B cell (primary cell): ENCODE data around the gene ARF6. TPM values are rescaled to one million over a fixed set of nuclear protein-coding genes. Genes with fewer than 3 reads are reported as not detected.
A peak's percentile ranks its signal among the peaks of the same experiment; 100 is the strongest.

Experiments used
- ATAC-seq: fragments of 200-7000 bp; cut with Tn5 transposase; one replicate; pipeline ENCODE4 v1.10.0; 2021; ENCODE audit warnings: low read depth, mild to moderate bottlenecking, moderate number of reproducible peaks, moderate library complexity
- CTCF ChIA-PET: fragments of 350-600 bp; sonication (Branson Sonifier 250); formaldehyde crosslinking; loops from one replicate; lab custom pipeline; 2021; ENCODE audit warnings: antibody characterized with exemption, inconsistent platforms; lab: Charles Lee
- POLR2A ChIA-PET: fragments of 350-600 bp; sonication (Branson Sonifier 250); formaldehyde crosslinking; loops from one replicate; lab custom pipeline; 2021; ENCODE audit warnings: antibody characterized with exemption; lab: Charles Lee
- DNase-seq: peaks from one replicate; pipeline ENCODE4 v3.0.0; 2013
- H2AFZ ChIP-seq: 2 replicates; pipeline ENCODE4 v1.6.1; 2012; ENCODE audit warnings: mild to moderate bottlenecking, low read depth, low read length; ENCODE audit not compliant: insufficient read depth, poor library complexity, severe bottlenecking
- H3K27ac ChIP-seq, 2 donors: 1 replicate in 1 of 2; 2 replicates in 1 of 2; pipeline ENCODE4 v1.5.1; 2012 to 2013; ENCODE audit warnings: low read length in 2 of 2, mild to moderate bottlenecking in 2 of 2, moderate library complexity in 1 of 2
- H3K27me3 ChIP-seq, 4 experiments: fragments of 200-600 bp in 1 of 4; sonication (generic) in 1 of 4; replicated peaks in 1 of 4; 1 replicate in 2 of 4; 2 replicates in 2 of 4; pipeline versions ENCODE4 v1.6.1 to v1.7.0; 2013 to 2016; ENCODE audit warnings: low read length in 3 of 4, mild to moderate bottlenecking in 2 of 4, mixed read lengths in 1 of 4, moderate library complexity in 1 of 4; ENCODE audit not compliant: insufficient read depth in 4 of 4, control insufficient read depth in 3 of 4; ENCODE audit errors: control extremely low read depth in 1 of 4
- H3K36me3 ChIP-seq, 2 experiments: replicated peaks in 1 of 2; 1 replicate in 1 of 2; 2 replicates in 1 of 2; pipeline versions ENCODE4 v1.6.1 to v1.7.1; 2013; ENCODE audit warnings: low read length in 1 of 2; ENCODE audit not compliant: insufficient read depth in 2 of 2, control insufficient read depth in 1 of 2; ENCODE audit errors: control extremely low read depth in 1 of 2, extremely low read depth in 1 of 2
- H3K4me1 ChIP-seq, 2 donors: fragments of 200-600 bp in 1 of 2; sonication (generic) in 1 of 2; 1 replicate in 1 of 2; 2 replicates in 1 of 2; pipeline versions ENCODE4 v1.5.1 to v1.6.1; 2013 to 2017; ENCODE audit warnings: low read length in 2 of 2; ENCODE audit not compliant: control insufficient read depth in 2 of 2, insufficient read depth in 2 of 2
- H3K4me2 ChIP-seq: replicated peaks from 2 replicates; pipeline ENCODE3; 2012; ENCODE audit warnings: mild to moderate bottlenecking, low read depth, low read length; ENCODE audit not compliant: poor library complexity, severe bottlenecking
- H3K4me3 ChIP-seq, 5 experiments: fragments of 200-600 bp in 1 of 5; sonication (generic) in 1 of 5; 1 replicate in 3 of 5; 2 replicates in 2 of 5; pipeline versions ENCODE4 v1.5.1 to v1.7.0; 2011 to 2016; ENCODE audit warnings: low read length in 4 of 5, mild to moderate bottlenecking in 4 of 5, low read depth in 2 of 5, control low read depth in 1 of 5, moderate library complexity in 1 of 5; ENCODE audit not compliant: insufficient read depth in 1 of 5; ENCODE audit errors: control extremely low read depth in 1 of 5, extremely low read depth in 1 of 5
- H3K79me2 ChIP-seq: fragments of 200-600 bp; sonication (generic); one replicate; pipeline ENCODE4 v1.6.0; 2016; ENCODE audit warnings: low read length; ENCODE audit not compliant: control insufficient read depth, insufficient read depth
- H3K9ac ChIP-seq: fragments of 200-600 bp; sonication (generic); 2 replicates; pipeline ENCODE4 v1.6.1; 2017; ENCODE audit warnings: mild to moderate bottlenecking, low read length, moderate library complexity
- H3K9me3 ChIP-seq, 3 donors: one replicate each; pipeline versions ENCODE4 v1.6.1 to v1.7.1; 2013; ENCODE audit warnings: low read length in 2 of 3; ENCODE audit not compliant: control insufficient read depth in 2 of 3, insufficient read depth in 1 of 3; ENCODE audit errors: control extremely low read depth in 1 of 3
- H4K20me1 ChIP-seq: 2 replicates; pipeline ENCODE4 v1.6.0; 2012; ENCODE audit warnings: mild to moderate bottlenecking, low read length; ENCODE audit not compliant: insufficient read depth, control insufficient read depth, poor library complexity, severe bottlenecking
- H3K27ac Mint-ChIP-seq: one replicate; pipeline ENCODE4 v1.8.0; 2021; ENCODE audit warnings: mixed read lengths
- H3K27me3 Mint-ChIP-seq: one replicate; pipeline ENCODE4 v1.8.0; 2021; ENCODE audit warnings: mixed read lengths
- H3K4me1 Mint-ChIP-seq: one replicate; pipeline ENCODE4 v1.8.0; 2021; ENCODE audit warnings: mixed read lengths
- H3K4me3 Mint-ChIP-seq: one replicate; pipeline ENCODE4 v1.8.0; 2021; ENCODE audit warnings: mixed read lengths
- H3K9me3 Mint-ChIP-seq: one replicate; pipeline ENCODE4 v1.8.0; 2022; ENCODE audit warnings: mixed read lengths; ENCODE audit not compliant: insufficient read depth
- EZH2 ChIP-seq: IDR thresholded peaks from 2 replicates; pipeline ENCODE4 v1.6.1; 2012; ENCODE audit warnings: borderline replicate concordance, low read depth, mild to moderate bottlenecking, moderate library complexity, low read length; ENCODE audit not compliant: insufficient read depth, poor library complexity, severe bottlenecking
- WGBS: methylation state at CpG from one replicate; pipeline ENCODE4 v1.1.5; 2013; ENCODE audit warnings: missing lambda C conversion rate; ENCODE audit not compliant: insufficient coverage; 5-methylcytosine and 5-hydroxymethylcytosine counted together
- intact Hi-C: fragments of 100-400 bp; cut with micrococcal nuclease; formaldehyde crosslinking; loops from one replicate; pipeline ENCODE4 v1.10.0; 2022
- polyA plus RNA-seq: library from polyadenylated mRNA; depleted of rRNA; stranded (reverse); fragments of >200 nt; gene quantifications from 2 replicates; pipeline ENCODE4 v1.2.3, GENCODE V29; 2012
- total RNA-seq, 2 donors: library from RNA; stranded (reverse); fragments of 120-200 nt in 1 of 2; gene quantifications; 1 replicate in 1 of 2; 2 replicates in 1 of 2; pipeline versions ENCODE4 v1.2.3 to v1.2.4, GENCODE V29; 2013 to 2022
- TF ChIP-seq, protein P1 (sequence below): fragments of 200-600 bp; IDR thresholded peaks from one replicate; pipeline ENCODE4 v1.8.0; 2022; ENCODE audit warnings: antibody characterized with exemption, mild to moderate bottlenecking

The ARF6 gene
- total and polyA plus RNA-seq, 2 donors (not counting 1 experiment from before 2014, with no cell fraction given), result 96.6 to 135 TPM

DNA sequence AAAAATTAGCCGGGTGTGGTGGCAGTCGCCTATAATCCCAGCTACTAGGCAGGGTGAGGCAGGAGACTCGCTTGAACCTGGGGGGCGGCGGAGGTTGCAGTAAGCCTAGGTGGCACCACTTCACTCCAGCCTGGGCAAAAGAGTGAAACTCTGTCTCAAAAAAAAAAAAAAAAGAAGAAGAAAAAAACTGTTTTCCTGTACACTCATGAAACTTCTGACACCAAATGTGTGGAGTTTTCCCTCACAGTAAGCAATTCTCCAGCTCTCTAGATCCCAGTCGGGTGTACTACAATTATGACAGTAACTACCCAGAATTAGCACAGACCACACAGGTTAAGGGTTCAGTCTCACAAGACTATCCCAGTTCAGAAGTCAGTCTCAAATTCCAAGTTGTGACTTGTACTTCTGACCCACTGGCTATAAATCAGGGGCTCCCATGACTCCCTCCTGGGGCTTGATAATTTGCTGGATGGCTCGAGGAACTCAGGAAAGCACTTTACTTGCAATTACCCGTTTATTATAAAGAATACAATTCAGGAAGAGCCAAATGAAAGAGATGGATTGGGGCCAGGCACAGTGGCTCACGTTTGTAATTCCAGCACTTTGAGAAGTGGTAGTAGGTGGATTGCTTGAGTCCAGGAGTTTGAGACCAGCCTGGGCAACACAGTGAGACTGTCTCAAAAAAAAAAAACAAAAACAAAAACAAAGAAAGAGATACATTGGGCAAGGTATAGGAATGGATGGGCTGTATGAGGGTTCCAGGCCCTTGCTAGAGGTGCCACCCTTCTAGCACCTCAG lies 12.4 kb upstream of the ARF6 start:
- H3K9ac ChIP-seq, result no peak overlapping the region
- ATAC-seq (peak; percentile 60), DNase-seq (peak; percentile 44)
- WGBS, result 22% methylated on average over 1 of the region's 9 CpGs
- POLR2A ChIA-PET, result interaction anchor here (0.6 to 1.5 kb wide), 7 partner anchors 12 to 223 kb away, joined by 3 to 5 read pairs (median 4); no protein-coding TSS in a partner anchor
- no peaks in the 10 kb centered on the region for H4K20me1 ChIP-seq
- H3K4me1 ChIP-seq, result peaks cover 12 to 16% of the 10 kb centered on the region in 2 donors
- intact Hi-C loops, result no loop called here
- H3K9me3 Mint-ChIP-seq, result no peaks in the 10 kb centered on the region
- no peaks in the 10 kb centered on the region for H3K9me3 ChIP-seq
- CTCF ChIA-PET, result interaction anchor here (0.9 to 4.9 kb wide), 22 partner anchors 8 to 234 kb away, joined by 3 to 49 read pairs (median 4); partner anchors contain the start of gene NEMF
- TF ChIP-seq EZH2, result no peak
- TF ChIP-seq, protein P1, sequence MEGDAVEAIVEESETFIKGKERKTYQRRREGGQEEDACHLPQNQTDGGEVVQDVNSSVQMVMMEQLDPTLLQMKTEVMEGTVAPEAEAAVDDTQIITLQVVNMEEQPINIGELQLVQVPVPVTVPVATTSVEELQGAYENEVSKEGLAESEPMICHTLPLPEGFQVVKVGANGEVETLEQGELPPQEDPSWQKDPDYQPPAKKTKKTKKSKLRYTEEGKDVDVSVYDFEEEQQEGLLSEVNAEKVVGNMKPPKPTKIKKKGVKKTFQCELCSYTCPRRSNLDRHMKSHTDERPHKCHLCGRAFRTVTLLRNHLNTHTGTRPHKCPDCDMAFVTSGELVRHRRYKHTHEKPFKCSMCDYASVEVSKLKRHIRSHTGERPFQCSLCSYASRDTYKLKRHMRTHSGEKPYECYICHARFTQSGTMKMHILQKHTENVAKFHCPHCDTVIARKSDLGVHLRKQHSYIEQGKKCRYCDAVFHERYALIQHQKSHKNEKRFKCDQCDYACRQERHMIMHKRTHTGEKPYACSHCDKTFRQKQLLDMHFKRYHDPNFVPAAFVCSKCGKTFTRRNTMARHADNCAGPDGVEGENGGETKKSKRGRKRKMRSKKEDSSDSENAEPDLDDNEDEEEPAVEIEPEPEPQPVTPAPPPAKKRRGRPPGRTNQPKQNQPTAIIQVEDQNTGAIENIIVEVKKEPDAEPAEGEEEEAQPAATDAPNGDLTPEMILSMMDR, result no peak
- H2AFZ ChIP-seq, result peak overlapping the region; percentile 46
- no peaks in the 10 kb centered on the region for H3K36me3 ChIP-seq
- H3K27me3 Mint-ChIP-seq, result no peaks in the 10 kb centered on the region
- H3K4me2 ChIP-seq, result peak overlapping the region; percentile 26
- peak overlapping the region; percentile 13 for H3K4me3 Mint-ChIP-seq
- H3K27ac Mint-ChIP-seq, result peak overlapping the region; percentile 72
- no peak overlapping the region for H3K4me3 ChIP-seq
- H3K27ac ChIP-seq, result peak overlapping the region; percentile 15 to 59
- H3K79me2 ChIP-seq, result no peaks in the 10 kb centered on the region
- H3K4me1 Mint-ChIP-seq, result peaks cover 15% of the 10 kb centered on the region
- H3K27me3 ChIP-seq, result no peaks in the 10 kb centered on the region
